ENCODE data around the gene CRX.
"Not testable (repeated sequence)": the region's sequence is repeated elsewhere in the genome, so short reads cannot be mapped to it uniquely, and the experiment has no call there.

The CRX gene

DNA sequence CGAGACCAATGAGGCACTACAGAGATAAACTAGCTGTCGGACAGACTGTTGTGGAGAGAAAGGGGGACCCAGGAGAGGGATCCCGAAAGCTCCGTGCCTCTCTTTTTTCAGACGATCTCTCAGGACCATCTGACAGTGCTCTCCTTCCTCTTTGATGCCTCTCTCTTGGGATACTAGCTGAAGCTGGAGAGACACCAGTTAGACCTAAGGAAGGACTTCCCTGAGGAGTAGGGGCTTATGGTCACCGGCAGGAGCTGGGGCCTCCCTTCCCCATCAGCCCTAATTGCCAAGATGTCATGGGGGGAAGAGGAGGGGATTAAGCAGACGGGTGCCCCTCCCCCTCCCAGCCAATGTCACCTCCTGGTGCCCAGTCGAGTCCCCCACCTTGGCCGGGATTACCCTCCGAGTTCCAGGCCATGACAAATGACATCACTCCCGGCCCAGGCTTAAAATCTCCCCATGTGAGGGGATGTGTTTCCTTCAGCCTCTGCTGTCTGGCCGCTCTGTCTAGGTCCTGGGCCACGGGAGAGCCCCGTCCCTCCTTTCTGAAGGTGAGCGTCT is at the start of gene CRX:
TSS of gene CRX (plus strand) at position 478 of the 561 bp plus-strand sequence. CDS start 12,507 bp downstream, outside the sequence.
- no peak for FAIRE-seq

DNA sequence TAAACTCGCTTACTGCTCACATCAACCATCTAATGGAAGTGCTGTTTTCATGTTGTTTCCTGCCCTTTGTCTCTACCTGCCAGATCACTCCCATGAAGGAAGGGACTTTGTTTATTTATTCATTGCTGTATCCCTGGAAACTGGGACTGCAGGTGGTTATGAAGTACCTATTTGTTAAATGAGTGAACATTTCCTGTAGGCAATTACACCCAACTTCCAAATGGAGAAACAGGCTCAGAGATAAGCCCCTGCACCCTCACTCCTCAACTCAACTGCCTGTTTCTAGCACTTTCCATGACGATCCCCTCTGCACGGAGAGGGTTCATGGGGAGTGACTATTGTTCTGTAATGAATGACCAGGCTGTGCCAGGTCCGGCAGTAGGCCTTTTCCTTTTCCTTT is 45.2 kb upstream of the CRX start:
- FAIRE-seq: peak; percentile 98

- not testable (repeated sequence) for FAIRE-seq
Measured at GRCh38 chr19:47777245-47778048, 44.3 kb upstream of the CRX start.

DNA sequence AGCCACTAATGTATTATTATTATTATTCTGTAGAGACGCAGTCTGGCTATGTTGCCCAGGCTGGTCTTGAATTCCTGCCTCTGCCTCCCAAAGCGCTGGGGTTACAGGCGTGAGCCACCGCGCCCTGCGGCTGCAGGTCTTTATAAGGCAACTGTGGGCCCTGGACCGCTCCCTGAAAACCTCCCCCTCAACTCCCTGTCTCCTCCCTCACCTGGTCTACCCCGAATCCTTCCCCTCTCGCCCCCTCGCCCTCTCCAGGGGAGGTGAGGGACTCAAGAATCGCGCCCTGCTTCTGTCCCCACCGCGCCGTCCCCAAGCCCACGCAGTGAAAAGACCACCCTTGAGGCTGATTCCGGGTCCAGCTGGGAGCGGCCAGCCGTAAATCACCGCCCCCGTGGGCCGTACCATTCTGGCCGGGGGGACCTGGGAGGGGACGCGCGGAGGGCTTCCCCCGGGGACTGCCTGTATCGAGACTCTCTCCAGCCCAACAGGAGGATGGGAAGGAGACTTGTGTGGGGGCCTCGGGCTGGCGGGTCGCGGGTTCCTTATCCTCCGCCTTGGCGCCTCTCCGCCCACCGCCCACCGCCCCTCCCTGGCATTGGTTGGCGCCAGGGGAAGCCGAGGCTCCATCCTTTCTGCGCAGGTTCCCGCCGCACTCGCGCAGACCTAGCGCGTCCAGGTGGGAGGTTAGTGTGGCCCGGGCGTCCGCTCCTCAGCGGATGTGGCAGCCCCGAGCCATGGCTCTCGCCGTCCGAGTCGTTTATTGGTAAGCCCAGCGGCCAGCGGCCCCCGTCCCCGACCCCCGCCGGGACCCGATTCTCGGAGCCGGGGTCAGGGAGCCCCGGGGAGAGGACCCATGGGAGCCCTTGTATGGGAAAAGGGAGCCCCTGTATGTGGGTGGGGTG is 43.4 kb upstream of the CRX start, which contains the start of gene SELENOW:
TSS of gene SELENOW (plus strand) at position 655 of the 905 bp plus-strand sequence. CDS start at position 738, 83 bp downstream.
- FAIRE-seq: no peak

GRCh38 chr19:47778954-47779351 is 42.8 kb upstream of the CRX start:
- no peak for FAIRE-seq

DNA sequence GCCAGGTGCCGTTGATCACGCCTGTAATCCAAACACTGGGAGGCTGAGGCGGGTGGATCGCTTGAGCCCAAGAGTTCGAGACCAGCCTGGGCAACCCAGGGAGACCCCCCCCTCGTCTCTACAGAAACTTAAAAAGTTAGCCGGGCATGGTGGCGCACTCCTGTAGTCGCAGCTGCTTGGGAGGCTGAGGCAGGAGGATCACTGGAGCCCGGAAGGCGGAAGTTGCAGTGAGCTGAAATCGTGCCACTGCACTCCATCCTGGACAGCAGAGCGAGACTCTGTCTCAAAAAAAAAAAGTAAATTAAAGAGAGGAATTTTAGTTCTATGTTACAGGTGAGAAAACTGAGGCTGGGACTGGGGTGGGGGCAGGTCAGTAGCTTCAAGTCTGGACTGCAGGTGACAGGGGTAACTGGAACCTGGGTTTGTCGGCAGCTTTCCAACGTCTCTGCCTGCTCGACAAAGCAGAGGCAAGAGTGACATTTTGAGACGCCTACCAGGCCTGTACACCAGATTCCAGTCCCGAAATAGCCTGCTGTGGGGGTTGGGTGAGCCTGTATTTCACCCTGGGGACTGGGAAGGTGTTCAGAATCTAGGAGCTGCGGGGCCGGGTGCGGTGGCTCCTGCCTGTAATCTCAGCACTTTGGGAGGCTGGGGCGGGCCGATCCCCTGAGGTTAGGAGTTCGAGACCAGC is 42.1 kb upstream of the CRX start:
- no peak for FAIRE-seq

DNA sequence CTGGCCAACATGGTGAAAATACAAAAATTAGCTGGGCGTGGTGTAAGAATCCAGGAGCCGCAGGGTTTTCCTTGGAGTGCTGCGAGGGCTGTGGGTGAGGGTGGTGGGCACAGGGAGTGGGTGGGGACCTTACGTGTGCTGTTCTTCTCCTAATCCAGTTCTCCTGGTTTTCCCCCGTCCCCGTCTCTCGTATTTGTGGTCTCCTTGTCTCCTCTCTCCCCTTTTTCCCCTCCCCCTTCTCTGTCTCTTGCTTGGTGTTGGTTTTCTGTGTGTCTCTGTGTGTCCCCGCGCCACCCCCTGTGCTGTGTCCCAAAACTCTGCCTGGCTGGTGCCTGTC is 41.6 kb upstream of the CRX start:
- no peak for FAIRE-seq

DNA sequence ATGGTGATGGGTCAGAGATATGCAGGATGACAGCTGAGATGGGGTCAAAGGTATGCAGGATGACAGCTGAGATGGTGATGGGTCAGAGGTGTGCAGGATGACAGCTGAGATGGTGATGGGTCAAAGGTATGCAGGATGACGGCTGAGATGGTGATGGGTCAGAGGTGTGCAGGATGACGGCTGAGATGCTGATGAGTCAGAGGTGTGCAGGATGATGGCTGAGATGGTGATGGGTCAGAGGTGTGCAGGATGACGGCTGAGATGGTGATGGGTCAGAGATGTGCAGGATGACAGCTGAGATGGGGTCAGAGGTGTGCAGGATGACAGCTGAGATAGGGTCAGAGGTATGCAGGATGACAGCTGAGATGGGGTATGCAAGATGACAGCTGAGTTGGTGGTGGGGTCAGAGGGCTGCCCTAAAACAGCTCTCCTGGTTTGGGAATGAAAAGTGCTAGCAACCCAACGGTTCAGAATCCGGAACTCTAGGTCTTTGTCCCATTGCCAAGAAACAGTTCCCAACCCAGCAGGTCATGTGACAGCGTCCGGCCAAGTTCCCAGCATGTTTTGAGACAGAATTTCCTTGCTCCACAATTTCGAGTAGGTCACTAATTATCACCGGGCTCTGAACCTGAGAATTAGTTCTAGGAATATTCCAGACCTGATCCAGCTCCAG is 40.0 kb upstream of the CRX start:
- FAIRE-seq: no peak

GRCh38 chr19:47786566-47786965 is 35.2 kb upstream of the CRX start:
- no peak for FAIRE-seq

- not testable (repeated sequence) for FAIRE-seq
Measured at GRCh38 chr19:47787307-47787706, 34.4 kb upstream of the CRX start.

DNA sequence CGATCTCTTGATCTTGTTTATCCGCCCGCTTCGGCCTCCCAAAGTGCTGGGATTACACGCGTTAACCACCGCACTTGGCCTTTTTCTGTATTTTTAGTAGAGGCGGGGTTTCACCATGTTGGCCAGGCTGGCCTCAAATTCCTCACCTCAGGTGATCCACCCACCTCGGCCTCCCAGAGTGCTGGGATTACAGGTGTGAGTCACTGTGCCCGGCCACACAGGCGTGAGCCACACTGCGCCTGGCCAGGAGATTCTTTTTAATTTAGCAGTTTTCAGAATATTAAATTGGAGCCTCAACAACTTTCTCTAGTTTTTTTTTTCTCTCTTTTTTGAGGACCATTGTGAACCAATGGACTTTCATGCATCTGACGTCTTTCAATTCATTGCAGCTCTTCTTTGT is 31.9 kb upstream of the CRX start:
- FAIRE-seq: not testable (repeated sequence)

GRCh38 chr19:47790398-47790814 is 31.3 kb upstream of the CRX start:
- FAIRE-seq: no peak

GRCh38 chr19:47792616-47793015 is 29.1 kb upstream of the CRX start:
- FAIRE-seq: no peak

DNA sequence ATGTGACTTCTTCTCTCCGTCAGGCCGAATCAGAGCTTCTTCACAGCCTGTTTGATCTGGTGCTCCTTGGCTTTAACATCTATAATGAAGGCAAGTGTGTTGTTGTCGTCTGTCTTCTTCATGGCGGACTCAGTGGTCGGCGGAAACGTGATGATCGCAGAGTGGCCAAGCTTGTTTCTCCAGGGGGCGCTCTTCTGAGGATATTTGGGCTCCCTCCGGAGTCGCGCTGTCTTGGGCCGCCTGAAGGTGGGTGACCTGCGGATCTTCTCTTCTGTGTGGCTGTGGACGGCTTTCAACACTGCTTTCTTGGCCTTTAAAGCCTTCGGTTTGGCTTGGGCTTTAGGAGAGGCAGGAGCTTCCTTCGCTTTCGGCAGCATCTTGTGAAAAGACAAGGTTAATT is 27.2 kb upstream of the CRX start:
- no peak for FAIRE-seq

DNA sequence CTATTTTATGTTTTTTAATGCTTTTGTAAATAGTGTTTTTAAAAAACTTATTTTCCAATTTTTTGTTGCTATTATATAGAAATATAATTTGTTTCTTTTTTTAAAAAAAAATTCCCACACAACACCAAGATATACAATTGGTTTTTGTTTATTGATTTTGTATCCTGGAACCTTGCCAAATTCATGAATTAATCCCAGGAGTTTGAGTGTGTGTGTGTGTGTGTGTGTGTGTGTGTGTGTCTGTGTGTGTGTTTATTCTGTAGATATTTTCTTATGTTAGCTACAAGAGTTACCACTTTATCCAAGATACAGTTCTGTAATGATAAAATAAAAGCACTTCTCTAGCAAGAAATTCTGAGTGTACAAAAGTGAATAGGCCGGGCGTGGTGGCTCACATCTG is 25.0 kb upstream of the CRX start:
- FAIRE-seq: no peak

GRCh38 chr19:47797996-47798903 is 23.5 kb upstream of the CRX start:
- FAIRE-seq: no peak

DNA sequence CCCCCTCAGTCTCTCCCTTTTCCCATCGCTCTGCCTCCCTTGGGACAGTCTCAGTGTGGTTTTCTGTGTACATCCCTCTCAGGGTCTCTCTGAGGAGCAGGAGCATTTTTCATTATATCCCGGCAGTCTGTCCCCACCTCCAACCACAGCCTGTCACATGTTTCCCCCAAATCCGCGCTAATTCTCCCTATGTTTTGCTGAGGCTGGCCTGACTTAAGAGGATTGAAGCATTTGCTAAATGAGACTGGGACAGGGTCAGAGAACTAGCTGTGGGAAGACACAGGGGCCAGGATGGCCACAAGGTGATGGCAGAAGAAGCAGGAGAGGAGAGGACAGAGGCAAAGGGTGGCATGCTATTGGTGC is 22.9 kb upstream of the CRX start:
- FAIRE-seq: no peak

DNA sequence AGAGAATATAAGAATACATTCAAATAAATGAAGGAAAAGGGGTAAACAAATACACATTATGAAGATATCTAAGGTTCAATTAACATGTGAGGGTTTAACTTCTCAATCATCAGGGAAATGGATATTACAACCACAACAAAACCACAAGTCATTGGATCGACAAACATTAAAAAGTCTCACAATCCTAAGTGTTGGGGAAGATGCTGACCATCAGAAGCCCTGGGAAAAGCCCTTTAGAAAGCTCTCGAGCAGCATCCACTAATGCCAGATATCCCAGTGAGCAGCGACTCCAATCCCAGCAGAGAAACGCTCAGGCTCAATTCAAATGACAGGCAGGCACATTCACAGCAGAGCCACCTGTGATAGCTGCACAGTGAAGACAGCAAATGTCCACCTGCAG is 20.5 kb upstream of the CRX start:
- FAIRE-seq: no peak

GRCh38 chr19:47802521-47803043 is 19.2 kb upstream of the CRX start:
- FAIRE-seq: no peak

GRCh38 chr19:47803148-47803547 is 18.6 kb upstream of the CRX start:
- FAIRE-seq: not testable (repeated sequence)

DNA sequence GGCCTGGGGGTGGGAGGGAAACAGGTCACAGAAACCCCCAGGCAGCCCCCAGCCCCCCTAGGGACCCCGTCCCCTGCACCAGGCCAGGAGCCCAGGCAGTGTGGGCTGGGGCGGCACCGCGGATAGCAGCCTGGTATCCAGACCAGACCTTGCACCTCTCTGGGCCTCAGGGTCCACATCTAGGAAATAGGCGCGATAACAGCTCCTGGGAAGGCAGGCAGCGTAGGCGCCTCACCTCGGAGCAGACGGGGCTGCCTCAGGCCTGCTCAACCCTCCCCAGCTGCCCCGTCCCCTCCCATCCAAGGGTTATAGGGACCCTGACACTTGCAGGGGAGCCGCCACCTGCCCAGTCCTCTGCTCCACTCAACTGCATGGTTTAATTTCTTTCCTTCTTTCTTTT is 18.1 kb upstream of the CRX start:
- FAIRE-seq: not testable (repeated sequence)
